HG02588 (cell line): ENCODE data around the gene PLPP1.

Experiments
- ATAC-seq: cut with Tn5 transposase; IDR thresholded peaks from one replicate; pipeline ENCODE4 v1.9.1; 2021; ENCODE audit warnings: mild to moderate bottlenecking, moderate library complexity; ENCODE audit not compliant: unreplicated experiment

PLPP1 gene

DNA sequence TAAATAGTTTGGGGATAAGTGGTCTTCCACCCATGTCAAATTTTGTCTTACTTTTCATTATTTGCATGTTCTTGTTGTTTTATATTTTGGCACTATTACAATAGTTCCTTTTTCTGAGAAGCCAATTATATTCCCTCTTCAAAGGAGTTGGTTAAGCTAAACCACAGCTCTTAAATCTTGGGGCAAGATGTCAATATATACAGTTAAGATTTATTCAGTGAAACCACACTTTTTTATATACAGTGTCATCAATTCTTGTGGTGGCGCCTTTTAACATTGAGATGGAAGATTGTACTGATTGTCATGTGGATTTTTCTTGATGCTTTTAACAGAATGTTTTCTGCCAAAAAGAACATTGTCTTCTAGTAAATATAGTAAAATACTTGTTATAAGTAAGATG, 122.9 kb downstream of the PLPP1 start:
- no peak for ATAC-seq

DNA sequence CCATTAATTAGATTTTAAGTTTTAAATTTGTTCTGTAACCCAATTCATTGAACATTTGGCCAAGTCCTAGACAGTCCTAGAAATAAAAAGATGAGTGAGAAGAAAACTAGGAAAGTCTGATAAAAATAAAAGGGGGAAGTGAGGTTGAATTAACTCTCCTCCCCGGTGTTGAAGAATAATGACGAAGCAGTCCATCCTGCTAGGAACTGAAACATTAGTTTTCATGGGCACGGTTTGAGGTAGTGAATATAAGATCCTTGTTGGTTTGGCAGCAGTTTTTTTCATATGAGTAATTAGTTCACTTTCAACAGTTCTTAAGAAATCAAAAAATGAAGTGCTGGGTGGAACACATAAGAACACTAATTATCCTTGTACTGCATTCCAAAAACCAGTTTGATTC, 123.9 kb downstream of the PLPP1 start:
- no peak for ATAC-seq

DNA sequence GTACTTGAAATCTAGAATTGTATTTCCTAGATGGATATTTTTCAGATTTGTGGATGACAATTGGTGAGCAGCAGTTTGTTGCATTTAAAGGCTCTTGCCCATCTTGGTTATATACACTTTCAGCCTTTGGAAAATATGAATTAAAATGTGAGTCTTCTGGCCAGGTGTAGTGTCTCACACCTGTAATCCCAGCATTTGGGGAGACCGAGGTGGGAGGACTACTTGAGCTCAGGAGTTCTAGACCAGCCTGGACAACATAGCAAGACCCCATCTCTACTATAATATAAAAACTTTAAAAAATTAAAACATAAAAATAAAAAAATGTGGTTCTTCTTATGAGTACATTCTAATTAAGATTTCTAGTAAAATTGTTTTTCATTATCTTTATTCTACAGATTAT, 125.0 kb downstream of the PLPP1 start:
- no peak for ATAC-seq

DNA sequence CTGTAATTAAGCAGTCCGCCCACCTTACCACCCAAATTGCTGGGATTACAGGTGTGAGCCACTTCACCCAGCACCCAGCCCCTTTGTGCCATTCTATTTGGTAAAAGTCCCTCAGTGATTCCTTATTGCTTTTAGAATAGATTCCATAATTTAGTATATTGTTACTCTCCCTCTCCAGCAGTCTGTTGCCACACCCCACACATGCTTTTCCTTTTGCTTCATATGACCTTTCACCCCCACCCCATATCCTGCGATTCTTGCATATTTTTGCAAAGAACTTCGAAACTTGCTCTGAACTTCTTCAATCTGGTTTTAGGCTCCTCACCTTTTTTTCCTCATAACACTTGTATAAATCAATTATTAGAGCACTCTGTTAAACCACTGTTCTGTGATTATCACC, 126.8 kb downstream of the PLPP1 start:
- ATAC-seq = no peak

DNA sequence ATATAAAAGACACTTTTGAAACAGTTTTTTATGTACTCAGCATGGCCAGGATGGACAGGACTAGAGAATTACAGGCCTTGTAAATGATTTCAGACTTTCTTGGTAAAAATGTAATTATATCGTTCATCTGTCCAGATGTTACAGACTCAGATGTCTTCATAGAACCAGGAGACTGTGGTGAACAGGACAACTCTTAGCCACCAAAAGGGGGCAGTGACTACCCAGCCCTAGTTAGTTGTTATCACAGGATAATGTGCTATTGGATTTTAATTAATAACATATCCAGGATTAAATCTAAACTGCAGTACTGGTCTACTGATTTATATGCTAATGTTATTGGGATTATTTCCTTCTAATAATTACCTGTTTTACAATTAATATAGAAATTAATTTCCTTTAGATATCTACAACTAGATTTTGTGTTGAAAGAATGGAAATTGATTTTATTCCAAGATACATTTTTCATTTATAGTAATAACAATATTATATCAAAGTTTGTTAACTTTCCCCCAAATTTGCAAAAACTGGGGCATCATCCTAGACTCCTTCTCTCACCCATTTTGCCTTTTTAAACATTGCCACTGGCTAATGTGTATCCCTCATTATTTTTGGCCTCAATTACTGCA, 127.6 kb downstream of the PLPP1 start:
- ATAC-seq = no peak

DNA sequence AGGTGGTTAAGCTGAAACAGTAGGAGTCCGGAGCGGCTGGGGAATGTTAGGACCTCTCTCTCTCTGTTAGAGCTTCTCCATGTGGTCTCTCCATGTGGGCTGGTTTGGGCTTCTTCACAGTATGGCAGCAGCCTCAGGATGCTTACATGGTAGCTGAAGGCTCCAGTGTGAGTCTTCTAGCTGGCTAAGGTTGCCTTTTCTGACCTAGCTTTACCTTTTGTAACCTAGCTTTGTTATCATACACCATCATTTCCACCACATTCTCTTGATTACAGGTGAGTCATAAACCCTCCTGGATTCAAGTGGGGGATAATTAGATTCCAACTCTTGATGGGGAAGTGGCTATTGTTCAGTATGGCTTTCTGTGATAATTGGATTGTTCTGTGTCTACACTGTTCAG, 128.5 kb downstream of the PLPP1 start:
- no peak for ATAC-seq

DNA sequence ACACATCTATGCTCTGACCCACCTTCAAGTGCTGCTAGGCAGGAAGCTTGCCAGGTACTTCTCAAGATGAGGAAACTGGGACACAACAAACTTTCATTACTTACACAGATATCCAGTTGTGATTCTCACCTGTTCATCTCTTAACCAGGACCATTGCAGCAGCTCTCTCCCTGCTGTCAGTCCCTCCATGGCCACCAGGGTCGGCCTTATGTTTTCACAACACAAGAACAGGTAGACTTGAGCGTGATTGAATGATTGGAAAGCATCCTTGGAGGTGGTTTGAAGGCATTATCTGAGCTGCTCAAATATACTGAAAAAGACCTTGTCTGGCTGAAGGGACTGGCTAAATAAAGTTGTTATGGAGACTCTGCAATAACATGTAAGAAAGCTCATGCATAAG, 132.6 kb downstream of the PLPP1 start:
- no peak for ATAC-seq

DNA sequence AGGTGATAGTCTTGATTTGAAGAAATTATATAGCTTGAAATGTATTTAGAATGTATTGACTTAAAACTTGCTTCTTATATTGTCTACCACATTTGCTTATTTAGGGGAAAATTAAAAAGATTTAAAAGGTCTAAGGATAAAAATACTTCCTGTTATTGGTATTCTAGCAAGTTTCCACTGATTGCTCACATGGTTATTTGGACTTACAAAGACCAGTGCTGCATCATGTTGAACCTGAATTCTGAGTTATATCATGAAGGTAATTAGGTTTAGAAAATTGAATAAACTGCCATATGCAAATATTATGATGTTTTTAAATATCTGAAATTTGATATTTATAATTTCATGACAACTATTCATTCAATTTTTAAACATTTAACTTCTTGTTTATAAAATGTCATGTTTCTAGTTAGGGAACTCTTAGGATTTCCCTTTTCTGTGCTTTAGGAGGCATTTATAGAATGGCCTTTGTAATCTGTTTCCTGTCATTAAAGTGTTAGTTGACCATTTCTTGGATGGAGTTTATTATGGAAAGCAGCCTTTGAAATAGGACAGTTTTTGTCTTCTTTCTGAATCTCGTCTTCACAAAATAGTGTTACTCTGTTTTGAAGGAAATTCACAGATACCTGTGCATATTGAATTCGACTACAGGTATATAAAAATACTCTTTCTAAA, 141.1 kb downstream of the PLPP1 start:
- ATAC-seq = no peak

DNA sequence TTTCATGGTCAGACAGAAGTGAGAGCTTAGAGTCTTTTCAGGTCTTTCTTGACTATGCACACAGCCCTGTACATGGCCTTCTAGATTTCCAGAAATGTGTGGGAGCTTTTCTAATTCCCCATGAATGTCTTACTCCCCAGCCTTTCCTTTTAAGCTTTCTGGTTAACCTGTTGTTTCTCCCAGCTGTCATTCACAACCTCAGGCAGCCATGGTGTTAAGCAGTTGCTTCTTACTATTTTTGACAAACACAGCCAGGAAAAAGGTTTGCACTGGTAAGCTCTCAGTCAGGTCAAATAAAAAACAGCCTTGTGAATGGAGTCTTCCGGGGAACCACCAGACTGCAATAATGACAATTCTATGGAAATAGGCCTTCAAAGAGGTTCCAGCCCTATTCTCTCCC, 142.1 kb downstream of the PLPP1 start:
- no peak for ATAC-seq

DNA sequence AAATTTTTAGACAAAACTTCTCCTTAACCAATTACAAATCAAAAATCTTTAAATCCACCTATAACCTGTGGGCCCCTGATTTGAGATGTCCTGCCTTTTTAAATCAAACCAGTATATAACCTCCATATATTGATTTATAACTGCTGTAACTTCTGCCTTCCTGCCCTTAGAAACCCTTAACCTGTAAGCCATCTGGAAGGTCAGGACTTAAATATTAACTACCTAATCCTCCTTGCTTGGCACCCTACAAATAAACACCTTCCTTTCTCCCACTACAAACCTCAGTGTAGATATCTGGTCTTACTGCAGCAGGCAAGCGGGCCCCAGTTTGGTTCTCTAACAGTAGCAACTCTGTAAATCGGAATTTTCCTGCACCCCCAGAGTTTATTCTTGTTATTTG, 143.1 kb downstream of the PLPP1 start:
- ATAC-seq = no peak

DNA sequence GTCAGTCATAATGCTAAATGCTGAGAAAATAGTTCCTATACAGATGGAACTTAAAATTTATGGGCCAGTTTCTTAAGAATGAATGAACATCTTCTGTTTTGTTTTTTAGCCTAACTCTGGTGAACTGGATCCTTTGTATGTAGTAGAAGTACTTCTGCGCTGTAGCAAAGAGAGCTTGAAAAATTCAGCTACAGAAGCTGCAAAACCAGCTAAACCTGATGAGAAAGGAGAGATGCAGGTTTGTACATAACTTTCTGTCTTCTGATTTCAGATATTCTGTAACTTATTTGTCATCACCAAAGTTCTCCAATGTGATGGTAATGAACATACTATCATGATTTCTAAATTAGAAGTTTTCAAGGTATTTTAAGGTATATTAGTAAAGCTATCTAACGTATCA, 146.9 kb downstream of the PLPP1 start:
- no peak for ATAC-seq

DNA sequence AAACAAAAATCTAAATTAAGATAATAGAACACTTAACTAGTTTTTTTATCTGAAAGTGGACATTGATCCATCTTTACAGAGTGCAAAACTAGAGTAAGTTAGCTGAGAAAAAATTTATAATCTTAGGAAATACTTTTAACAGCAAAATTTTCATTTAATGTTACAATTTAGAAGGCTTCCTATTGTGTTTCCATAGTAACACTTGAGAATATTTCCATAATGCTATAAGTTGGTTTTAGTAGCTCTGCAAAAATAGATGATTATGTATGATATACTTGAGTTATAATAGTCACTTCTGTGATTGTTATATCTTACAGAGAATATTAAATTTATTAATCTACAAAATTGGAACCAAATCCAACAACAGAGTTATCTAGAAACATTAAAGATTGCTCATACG, 148.4 kb downstream of the PLPP1 start:
- no peak for ATAC-seq

DNA sequence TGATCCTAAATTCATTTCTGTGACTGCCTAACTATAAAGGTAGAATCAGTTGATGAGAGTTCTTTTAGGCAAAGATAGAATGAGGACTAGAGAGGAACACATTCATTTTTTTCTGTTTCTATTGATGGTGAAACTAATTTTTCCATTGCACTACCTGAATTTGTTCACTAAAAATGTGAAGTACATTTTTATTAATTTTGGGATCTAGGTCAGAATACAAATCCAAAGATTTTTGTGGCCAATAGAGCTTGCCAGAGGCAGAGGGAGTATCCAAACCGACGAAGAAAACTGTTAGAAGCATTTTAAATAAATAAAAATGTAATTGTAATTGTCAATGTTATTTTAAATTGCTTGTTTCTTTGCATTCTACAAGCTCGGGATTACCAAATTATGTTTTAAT, 148.9 kb downstream of the PLPP1 start:
- ATAC-seq = no peak

DNA sequence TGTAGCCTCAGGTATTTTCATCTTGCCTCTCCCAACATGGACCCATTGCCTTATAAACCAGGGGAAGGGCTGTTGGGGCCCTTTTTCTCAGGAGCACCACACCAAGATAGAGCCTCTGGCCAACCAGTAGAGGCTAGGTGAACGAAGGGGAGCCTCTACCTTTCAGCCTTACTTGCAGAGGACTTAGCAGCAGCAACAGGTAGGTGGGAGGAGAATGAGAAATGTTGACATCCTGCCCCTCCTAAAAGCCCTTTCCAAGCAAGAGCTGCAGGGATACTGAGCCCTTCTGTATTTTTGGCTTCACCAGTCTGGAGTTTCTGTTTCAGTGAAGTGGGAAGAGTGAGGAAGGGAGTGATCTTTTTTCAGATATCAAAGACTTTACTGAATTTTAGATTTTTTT, 149.5 kb downstream of the PLPP1 start:
- ATAC-seq = no peak

DNA sequence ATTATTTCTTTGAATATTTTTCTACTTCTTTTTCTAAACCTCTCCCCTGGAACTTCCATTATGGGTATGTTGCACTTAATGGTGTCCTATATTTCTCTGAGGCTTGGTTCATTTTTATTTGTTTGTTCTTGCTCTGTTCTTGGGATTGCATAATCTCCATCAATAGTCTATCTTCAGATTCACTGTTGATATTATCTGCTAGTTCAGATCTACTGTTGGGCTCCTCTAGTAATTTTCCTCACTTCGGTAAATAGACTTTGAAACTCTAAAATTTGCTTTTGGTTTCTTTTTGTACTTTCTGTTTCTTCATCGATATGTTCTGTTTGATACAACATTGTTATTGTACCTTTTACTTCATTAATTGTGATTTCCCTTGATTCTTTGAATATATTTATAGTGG, 150.7 kb downstream of the PLPP1 start:
- ATAC-seq = no peak

DNA sequence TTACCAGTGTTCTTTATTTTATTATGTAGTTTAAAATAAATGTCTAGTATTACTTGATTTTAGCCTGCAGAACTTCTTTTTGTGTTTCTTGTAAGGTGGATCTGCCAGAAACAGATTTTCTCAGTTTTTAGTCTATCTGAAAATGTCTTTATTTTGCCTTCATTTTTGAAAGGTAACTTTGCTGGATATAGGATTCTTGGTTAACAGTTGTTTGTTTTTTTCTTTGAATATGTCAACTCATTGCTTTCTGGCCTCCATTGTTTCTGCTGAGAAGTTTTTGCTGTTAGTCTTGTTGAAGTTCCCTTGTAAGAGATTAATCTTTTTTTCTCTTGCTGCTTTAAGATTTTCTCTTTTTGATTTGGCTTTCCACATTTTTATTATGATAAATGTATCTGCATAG, 151.5 kb downstream of the PLPP1 start:
- ATAC-seq = no peak

DNA sequence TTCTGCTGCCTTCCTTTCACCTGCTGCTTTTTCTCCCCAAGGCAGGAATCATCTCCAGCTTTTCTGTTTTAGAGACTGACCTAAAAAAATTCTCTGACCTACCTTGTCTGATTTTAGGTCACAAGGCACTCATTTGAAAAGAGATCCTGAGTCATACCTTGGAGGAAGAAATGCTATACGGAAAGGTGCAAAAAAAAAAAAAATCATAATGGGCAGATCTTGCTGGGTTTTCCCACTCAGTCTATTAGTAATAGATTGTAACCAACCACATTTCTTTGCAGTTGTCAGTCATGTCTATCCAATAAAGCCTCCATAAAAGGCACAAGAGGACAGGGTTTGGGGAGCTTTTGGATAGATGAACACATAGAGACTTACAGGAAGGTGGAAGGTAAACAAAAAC, 157.0 kb downstream of the PLPP1 start:
- ATAC-seq = no peak
